HG03565 (cell line): ENCODE measurements around the gene ATRN.

Source experiments
- ATAC-seq: cut with Tn5 transposase; IDR thresholded peaks from one replicate; pipeline ENCODE4 v1.9.1; 2021; ENCODE audit warnings: mild to moderate bottlenecking, moderate library complexity; ENCODE audit not compliant: unreplicated experiment

Gene ATRN

DNA sequence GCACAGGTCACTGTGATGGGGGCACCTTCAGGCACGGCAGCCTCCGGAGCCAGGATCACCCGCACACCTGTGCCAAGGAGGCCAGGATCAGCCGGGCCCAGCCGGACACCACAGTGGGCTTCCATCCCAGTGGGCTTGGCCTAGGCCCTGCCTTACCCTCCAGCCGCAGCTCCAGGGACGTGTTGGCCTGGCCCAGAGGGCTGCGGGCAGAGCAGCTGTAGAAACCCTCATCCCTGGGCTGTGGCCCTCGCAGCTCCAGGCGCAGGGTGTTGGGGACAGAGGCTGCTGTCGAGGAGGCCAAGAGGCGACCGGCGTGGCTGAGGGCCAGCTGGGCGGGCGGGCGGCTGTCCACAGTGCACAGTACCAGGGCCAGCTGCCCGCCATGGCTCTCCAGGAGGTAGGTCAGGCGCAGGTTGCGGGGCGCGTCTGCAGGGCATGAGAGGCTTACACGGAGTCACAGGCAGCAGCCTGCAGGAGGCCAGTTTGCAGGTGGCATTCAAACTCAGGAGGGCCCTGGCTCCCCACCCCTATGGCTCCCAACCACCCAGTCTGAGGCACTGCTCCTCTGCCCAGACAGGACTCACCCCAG is 222.0 kb downstream of the ATRN start:
- no peak for ATAC-seq

GRCh38 chr20:3693376-3693775 is 222.6 kb downstream of the ATRN start:
- ATAC-seq, result no peak

DNA sequence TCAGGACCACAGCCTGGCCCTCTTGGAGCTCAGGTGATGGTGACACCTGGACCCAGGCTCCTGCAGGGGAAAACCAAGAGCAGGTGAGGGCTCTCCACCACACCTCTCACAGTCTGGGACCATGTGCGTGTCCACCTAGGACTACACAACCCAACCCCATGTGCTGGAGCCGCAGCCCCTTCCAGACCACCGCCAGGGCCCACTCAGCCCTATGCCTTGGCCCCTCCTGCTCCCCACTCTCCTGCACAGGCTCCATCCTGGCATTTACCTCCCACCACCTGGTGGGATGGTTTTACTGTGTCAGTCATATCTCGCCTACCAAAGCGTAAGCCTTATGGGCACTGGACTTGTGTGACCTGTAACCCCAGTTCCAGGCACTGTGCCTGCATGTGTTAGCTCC is 224.0 kb downstream of the ATRN start:
- ATAC-seq, result no peak

DNA sequence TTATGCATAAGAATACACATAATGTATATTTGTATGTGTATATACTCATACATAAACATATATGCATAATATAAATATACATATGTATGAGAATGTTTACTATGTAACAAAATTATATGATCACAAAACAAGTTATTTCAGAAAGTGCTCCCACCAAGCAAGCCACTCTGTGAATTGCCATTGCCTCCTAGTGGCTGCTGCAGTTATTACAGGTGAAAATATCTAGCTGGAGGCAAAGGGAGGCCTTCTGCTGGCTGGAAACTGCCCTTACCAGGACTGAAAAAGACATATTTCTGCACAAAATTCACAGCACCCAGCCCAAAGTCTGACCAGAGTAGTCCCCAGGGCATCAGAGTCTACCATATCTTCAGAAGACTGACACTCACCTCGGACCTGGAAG is 225.4 kb downstream of the ATRN start:
- ATAC-seq, result no peak

- ATAC-seq, result no peak
Measured at GRCh38 chr20:3696745-3697587, 226.1 kb downstream of the ATRN start.

DNA sequence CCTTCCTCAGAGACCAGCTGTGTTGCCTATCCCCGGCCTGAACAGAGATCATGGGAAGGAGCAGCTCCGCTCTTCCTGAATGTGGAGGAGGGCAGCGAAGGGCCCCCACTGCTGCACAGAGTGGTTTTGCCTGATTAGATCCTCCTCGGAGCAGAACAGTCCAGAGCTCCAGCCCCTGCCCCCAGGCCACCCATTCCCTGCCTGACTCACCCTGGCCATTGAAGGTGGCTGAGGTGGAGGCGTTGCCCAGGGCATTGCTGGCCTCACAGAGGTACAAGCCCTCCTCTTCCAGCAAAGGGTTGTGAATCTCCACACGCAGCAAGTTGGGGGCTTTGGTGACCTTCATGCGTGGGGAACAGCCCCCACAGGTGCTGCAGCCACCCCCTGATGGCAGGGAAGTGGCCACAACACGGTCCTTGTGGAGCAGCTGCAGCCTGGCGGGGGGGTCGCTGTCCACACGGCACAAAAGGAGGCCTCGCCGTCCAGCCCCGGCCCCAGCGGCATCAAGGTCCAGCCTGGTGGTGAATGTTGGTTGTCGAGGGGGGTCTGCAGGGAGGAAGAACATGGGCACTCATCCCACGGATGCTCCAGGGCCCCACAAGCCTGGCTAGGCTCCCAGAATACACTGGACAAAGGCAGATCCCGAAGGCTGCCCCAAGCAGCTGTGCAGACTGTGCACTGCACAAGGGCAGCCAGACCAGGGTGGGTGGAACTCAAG is 226.9 kb downstream of the ATRN start:
- ATAC-seq, result no peak

- no peak for ATAC-seq
Measured at GRCh38 chr20:3698591-3699001, 227.8 kb downstream of the ATRN start.

- ATAC-seq, result no peak
Measured at GRCh38 chr20:3699037-3699436, 228.2 kb downstream of the ATRN start.
